Activated T-cell treated with anti-CD3 and anti-CD28 coated beads, Interleukin-2, amount 50 U/mL, for 48 hours (primary cell): ENCODE results near the gene MAN1A2.

Experiments used
- DNase-seq, 2 experiments: peaks; one replicate each; pipeline ENCODE4 v3.0.0-alpha.2; 2020

MAN1A2 gene

GRCh38 chr1:117362986-117363385 is 4.3 kb upstream of the MAN1A2 start:
- no peak for DNase-seq

GRCh38 chr1:117363571-117364048 is 3.6 kb upstream of the MAN1A2 start:
- DNase-seq = no peak

GRCh38 chr1:117364240-117364639 is 3.0 kb upstream of the MAN1A2 start:
- no peak for DNase-seq

- no peak for DNase-seq
Measured at GRCh38 chr1:117365350-117366176, 1.7 kb upstream of the MAN1A2 start.

GRCh38 chr1:117366177-117367045 is 838 bp upstream of the MAN1A2 start:
- peak; percentile 80 to 88 for DNase-seq

GRCh38 chr1:117368116-117369108 is 1.2 kb downstream of the MAN1A2 start:
- DNase-seq = no peak

- no peak for DNase-seq
Measured at GRCh38 chr1:117370071-117370470, 2.8 kb downstream of the MAN1A2 start.

- no peak for DNase-seq
Measured at GRCh38 chr1:117370509-117370908, 3.3 kb downstream of the MAN1A2 start.

GRCh38 chr1:117371441-117372151 is 4.3 kb downstream of the MAN1A2 start:
- DNase-seq = no peak

GRCh38 chr1:117372863-117373412 is 5.7 kb downstream of the MAN1A2 start:
- DNase-seq = no peak

GRCh38 chr1:117373932-117374331 is 6.7 kb downstream of the MAN1A2 start:
- no peak for DNase-seq

GRCh38 chr1:117375327-117375726 is 8.1 kb downstream of the MAN1A2 start:
- DNase-seq = no peak

GRCh38 chr1:117387060-117387633 is 19.9 kb downstream of the MAN1A2 start:
- DNase-seq = no peak

- no peak for DNase-seq
Measured at GRCh38 chr1:117388328-117388727, 21.1 kb downstream of the MAN1A2 start.

GRCh38 chr1:117389284-117389683 is 22.0 kb downstream of the MAN1A2 start:
- no peak for DNase-seq

GRCh38 chr1:117389779-117390178 is 22.5 kb downstream of the MAN1A2 start:
- no peak for DNase-seq

- no peak for DNase-seq
Measured at GRCh38 chr1:117392771-117393170, 25.5 kb downstream of the MAN1A2 start.

GRCh38 chr1:117396074-117396473 is 28.8 kb downstream of the MAN1A2 start:
- no peak for DNase-seq

- DNase-seq = no peak
Measured at GRCh38 chr1:117396636-117397035, 29.4 kb downstream of the MAN1A2 start.

- DNase-seq = no peak
Measured at GRCh38 chr1:117398957-117399356, 31.7 kb downstream of the MAN1A2 start.

- DNase-seq = no peak
Measured at GRCh38 chr1:117401761-117402160, 34.5 kb downstream of the MAN1A2 start.
